Measurements from ENCODE around the gene NKAIN2.

GRCh38 chr6:123980311-123980710 is 176.6 kb downstream of the NKAIN2 start:
- TF ChIP-seq POLR2A (IDR thresholded peaks at IDR 0.05; ENCODE audit: low read depth, low read length) = no peak
- TF ChIP-seq FOS (IDR thresholded peaks at IDR 0.05; ENCODE audit: borderline replicate concordance, insufficient read depth, low read length) = no peak
- no peak for TF ChIP-seq CTCF (IDR thresholded peaks at IDR 0.05; ENCODE audit: extremely low read depth in 1 of 2, insufficient read depth in 1 of 2, low read depth in 1 of 2, low read length in 2 of 2)
